ENCODE results near the gene IDH3B.

IDH3B gene

DNA sequence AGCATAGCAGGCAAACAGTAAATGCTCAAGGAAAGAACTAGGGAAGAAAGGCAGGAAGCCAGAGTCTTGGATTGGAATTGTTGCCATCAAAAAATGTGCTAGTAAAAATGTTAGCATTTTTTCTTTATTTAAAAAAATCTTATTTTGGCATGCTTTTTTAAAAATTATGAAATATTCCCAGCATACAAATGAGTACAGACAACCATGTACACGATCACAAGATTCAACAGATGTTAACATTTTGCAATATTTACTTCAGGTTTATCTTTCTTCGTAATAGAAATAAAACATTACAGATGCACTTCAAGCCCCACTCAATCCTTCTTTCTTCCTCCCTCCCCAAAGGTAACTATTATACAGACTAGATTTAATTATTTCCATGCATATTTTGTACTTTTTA lies 39.0 kb downstream of the IDH3B start:
- no peak for DNase-seq (ENCODE audit: extremely low spot score, insufficient read length, low read depth)
- FAIRE-seq = no peak

DNA sequence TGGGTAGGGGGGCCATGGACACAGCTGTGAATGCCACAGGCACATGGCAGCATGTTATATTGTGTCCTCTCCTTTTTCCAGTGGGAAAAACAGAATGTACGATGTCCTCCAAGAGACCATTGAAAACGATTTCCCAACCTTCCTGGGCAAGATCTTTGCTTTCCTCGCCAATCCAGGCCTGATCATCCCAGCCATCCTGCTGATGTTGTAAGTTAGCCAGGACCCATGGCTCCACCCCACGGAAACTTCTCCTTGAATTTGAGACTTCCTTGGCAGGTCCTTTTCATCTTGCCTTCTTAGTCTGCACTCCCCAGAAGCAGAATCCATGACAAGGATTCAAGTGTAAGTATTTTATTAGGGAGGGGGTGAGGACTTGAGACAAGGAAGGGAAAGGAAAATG lies 39.8 kb downstream of the IDH3B start:
- DNase-seq (ENCODE audit: extremely low spot score, insufficient read length, low read depth) = no peak
- FAIRE-seq = no peak

DNA sequence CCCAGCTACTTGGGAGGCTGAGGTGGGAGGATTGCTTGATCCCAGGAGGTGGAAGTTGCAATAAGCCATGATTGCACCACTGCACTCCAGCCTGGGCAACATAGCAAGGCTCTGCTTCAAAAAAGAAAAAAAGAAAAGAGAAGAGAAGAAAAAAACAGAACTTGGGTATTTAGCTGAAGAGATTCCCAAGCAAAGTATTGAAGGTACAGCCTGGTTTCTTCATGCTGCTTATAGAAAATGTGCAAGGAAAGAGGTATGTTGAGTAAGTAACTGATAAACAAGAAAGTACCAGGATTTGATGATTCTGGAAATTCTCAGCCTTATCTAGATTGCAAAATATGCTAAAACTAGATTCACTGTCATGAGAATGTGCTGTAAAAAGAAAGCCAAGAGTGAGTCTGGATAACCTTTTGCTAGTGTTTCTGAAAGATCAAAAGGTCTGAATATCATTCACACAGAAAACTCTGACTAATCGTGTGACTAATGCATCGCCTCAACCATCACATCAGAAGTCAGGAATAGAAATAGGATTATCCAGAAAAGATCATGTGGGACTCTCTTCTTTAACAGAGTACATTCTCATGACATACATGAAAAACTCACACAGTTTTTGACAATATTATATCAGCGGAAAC lies 43.9 kb downstream of the IDH3B start:
- FAIRE-seq = no peak
- DNase-seq (ENCODE audit: extremely low spot score, insufficient read length, low read depth) = no peak

DNA sequence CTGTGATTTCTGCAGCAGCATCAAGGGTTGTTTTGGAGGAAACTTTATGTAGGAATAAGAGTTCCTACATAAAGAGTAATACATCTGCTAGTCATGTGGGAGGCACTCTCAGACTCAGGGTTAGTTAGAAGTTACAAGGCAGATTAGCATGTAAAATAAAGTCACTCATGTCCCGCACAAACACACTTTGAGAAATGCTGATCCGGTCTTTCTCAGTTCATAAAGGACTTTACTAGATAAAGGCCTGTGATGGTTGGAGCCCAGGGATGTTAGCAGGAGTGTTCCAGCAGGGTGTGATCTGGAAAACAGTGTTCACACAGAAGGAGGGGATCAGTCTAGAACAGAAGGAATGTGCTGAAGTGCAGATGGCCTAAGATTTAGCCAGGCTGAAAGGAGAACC lies 44.7 kb downstream of the IDH3B start:
- DNase-seq (ENCODE audit: extremely low spot score, insufficient read length, low read depth) (no peak), FAIRE-seq (no peak)

DNA sequence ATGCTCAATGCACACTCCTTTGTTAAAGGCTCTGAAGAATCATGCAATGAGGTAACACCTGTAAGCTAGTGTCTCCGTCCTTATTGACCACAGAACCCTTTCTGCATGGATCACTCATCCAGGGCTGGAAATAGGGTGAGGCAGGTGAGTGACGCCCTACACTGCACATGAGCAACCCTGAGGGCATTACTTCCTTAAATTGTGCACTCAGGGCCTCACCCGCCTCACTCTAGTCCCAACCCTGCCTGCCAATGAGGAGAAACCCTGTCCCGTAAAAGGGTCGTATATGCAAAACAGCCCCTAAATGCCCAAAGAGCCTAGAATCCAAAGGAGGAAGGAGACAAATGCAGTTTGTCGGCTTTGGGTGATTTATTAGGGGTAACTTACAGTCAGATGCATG lies 45.2 kb downstream of the IDH3B start:
- DNase-seq (ENCODE audit: extremely low spot score, insufficient read length, low read depth) (no peak), FAIRE-seq (no peak)

DNA sequence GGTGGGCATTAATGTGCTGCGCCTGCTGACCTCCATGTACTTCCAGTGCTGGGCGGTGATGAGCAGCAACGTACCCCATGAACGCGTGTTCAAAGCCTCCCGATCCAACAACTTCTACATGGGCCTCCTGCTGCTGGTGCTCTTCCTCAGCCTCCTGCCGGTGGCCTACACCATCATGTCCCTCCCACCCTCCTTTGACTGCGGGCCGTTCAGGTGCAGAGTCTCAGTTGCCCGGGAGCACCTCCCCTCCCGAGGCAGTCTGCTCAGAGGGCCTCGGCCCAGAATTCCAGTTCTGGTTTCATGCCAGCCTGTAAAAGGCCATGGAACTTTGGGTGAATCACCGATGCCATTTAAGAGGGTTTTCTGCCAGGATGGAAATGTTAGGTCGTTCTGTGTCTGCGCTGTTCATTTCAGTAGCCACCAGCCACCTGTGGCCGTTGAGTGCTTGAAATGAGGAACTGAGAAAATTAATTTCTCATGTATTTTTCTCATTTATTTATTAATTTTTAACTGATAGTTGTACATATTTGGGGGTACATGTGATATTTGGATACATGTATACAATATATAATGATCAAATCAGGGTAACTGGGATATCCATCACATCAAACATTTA lies 46.8 kb downstream of the IDH3B start:
- FAIRE-seq = peak; percentile 62
- DNase-seq (ENCODE audit: extremely low spot score, insufficient read length, low read depth) = peak; percentile 14

DNA sequence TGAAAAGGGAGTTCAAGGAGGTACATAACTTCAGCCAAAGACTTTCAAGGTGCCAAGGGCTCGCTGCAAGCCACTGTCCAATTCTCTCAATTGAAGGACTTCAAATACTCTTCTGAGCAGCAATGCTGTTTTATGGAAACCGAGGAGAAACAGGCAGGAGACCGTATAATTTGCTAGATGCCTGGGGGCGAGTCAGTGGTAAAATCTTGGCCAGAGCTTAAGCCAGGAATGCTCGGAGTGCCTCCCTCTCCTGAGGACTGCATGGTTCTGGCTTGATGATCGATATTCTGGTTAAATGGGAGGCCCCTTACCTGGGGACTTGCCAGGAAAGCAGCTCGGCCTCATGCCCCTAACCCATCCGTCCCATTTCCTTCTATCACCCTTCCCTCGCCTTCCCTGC lies 47.4 kb downstream of the IDH3B start:
- DNase-seq (ENCODE audit: extremely low spot score, insufficient read length, low read depth) = no peak
- FAIRE-seq = no peak

DNA sequence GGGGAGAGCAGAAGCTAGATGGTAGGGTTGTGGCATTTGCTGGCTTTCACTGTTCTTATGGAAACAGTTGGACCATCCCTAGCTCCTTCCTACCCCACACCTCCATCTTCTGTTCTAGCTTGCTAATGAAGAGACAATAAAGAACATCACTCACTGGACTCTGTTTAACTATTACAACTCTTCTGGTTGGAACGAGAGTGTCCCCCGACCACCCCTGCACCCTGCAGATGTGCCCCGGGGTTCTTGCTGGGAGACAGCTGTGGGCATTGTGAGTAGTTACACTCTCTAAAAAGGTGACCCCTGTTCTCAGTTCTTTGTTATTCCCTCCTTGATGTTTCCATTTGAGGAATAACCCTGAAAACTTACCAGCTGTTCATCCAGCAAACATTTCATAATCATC lies 51.9 kb downstream of the IDH3B start:
- DNase-seq (ENCODE audit: extremely low spot score, insufficient read length, low read depth) = no peak
- no peak for FAIRE-seq

DNA sequence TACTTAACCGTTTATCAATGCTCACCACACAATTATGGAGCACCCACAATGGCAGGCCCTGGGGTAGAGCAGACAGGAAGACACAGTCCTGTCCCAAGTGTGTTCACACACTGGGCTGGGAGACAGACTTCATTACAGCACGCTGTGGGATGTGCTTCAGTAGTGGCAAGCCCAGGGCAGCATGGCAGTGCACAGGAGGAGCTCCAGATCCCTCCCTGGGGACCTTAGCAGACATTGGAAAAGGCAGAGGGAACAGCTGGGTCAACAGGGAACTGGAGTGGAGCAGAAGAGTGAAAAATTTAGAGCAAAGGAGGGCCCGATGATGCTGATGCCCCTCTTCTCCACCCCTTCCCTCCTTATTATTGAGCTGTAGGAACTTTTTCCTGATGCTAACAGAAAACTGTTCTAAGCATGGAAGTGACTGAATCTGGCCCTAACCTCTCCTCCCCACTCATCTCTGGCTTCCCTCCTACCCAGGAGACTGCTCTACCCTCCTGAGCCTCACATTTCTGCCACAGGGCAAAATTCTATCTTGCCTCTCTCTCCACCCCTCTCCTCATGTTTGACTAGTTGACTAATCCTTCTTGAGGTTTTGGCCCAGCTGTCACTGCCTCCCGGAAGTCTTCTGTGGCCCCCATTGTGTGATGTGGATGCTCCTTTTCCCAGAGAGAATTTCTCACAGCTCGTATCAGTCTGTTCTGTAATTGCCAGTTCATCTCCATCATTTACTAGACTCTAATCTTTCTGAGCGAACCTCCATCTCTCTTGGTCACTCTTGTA lies 52.9 kb downstream of the IDH3B start:
- FAIRE-seq (no peak), DNase-seq (ENCODE audit: extremely low spot score, insufficient read length, low read depth) (no peak)

DNA sequence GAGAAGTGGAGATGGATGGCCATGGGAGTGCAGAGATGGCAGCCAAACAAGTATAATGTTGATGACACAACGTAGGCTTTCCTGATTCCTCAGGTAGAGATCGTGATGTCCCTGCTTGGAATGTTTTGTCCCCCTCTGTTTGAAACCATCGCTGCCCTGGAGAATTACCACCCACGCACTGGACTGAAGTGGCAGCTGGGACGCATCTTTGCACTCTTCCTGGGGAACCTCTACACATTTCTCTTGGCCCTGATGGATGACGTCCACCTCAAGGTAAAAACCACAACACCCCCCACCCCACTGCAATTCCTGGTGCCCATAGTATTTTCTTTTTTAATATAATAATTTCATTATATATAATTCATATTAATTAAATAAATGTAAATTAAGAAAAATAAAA lies 53.7 kb downstream of the IDH3B start:
- DNase-seq (ENCODE audit: extremely low spot score, insufficient read length, low read depth) = no peak
- FAIRE-seq = no peak

Data from GM18507 (cell line).